Renal cortex interstitium (tissue), 11 donors: ENCODE results near the gene SCAPER. TPM values are rescaled to one million over a fixed set of nuclear protein-coding genes. Genes with fewer than 3 reads are reported as not detected.
A peak's percentile ranks its signal among the peaks of the same experiment; 100 is the strongest.

Experiments
- DNase-seq, 11 donors: peaks; one replicate each; pipeline ENCODE4 v3.0.0-alpha.2; 2013; ENCODE audit warnings: low read depth in 9 of 11, low spot score in 4 of 11; ENCODE audit errors: extremely low read depth in 1 of 11
- polyA plus RNA-seq, 3 donors: library from polyadenylated mRNA; unstranded; fragments of 120-200 nt; gene quantifications; one replicate each; pipeline ENCODE4 v1.2.1, GENCODE V29; 2013; ENCODE audit not compliant: insufficient read length in 3 of 3

The SCAPER gene
- polyA plus RNA-seq, 3 donors, result 23.1 to 27.5 (median 27.1) TPM

DNA sequence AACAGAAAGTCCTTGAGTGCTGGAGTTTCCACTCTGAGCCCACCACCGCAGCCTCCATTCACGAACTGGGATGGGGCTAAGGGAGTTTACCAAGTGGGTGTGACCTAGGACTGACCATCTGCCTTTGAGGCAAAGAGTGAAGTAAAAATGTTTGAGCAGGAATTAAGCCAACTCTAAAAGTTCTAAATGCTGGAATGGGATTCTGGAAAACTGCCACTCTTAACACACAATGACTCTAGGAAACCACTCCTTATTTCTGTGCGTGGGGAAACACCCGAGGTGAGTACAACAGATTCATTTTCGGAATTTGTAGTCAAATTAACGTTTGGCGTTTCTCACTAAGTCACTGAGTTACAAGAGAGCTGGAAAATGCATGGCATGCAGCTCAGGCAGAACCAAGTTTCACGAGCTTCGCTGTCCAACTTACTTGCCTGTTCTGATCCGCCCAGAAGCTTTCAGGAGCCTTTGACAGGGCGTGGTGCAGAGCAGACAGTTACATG, 537.0 kb downstream of the SCAPER start:
- no peak for DNase-seq

DNA sequence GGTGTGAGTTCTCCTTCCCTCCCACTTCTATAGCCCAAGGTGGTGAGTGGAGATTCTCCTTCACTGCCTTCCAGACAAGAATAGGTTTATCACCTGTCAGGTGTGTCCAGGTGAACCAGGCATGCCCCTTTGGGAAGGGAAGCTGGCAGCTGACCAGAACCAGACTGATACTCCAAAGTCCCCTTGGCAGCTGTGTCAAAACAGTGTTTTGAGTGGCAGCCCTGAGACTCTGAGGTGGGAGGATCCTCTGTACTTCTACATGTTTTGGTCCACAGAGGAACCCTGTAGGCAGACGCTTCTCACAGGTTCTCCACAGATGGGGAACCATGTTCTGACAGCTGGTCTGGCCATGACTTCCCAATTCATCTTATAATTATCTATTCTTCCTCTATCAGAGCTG, 538.4 kb downstream of the SCAPER start:
- no peak for DNase-seq

DNA sequence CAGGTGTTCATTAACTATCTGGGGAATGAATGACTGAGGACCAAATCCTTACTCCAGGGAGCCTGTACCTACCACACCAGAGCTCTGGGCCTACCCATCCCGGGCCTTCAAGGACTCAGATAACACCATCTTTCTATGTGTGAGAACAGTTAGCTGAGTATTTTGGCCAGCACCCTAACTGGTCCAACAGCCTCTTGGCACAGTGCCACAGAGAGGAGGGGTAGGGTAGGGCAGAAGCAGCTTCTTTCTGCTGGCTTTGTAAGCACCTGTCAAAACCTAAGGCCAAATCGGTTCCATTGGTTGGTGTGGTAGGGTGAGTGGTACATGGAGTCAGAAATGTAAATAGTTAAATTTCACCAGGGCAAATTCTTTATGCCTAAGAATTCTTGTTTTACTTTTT, 541.9 kb downstream of the SCAPER start:
- no peak for DNase-seq

DNA sequence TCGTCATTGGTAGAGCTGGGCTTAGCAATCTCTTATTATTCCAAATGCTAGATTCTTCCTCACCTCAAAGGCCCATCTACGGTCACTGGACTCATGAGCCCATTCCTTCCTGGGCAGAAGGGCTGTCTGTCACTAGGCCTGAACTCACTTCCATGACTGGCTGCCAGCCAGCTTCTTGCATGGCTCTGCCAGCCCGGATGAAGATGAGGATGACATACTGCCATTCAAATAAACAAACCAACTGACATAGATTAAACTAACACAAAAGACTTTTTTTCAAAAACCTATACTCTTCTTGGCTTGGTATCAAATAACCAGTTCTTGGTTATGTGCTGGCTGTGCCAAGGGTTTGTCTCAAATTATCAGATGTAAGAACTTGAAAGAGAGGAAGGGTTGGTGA, 544.7 kb downstream of the SCAPER start:
- DNase-seq, result no peak

DNA sequence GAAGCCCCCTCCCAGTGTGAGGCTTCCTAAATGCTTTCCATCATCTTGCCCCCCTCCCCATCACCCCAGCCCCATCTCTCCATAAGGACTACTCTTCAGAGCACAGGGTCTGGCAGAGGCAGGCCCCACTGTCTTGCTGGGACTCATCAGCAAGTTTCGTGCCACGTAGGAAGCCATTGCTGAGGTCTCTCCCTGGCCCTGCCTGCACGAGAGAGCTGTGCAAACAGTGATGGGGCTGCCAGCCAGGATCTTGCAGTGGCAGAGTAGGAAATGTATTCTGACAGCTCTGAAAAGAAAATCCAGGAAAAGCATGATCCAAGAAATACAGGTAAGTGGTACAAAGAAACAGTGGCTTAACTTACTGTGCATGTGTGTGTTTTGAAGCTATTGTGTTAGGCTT, 546.0 kb downstream of the SCAPER start:
- DNase-seq, result no peak

DNA sequence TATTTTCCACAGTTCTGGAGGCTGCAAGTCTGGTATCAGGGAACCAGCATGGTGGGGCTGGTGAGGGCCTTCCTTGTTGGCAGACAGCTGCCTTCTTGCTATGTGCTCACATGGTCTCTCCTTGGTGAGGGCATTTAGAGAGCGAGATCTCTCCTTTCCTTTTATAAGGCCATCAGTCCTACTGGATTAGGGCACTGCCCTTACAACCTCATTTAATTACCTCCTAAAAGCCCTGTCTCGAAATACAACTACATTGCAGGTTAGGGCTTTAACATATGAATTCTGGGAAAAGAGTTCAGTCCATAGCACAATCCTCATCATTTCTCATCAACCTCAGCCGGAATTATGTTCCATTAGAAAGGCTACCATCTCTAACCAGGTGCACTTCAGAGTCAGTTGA, 546.7 kb downstream of the SCAPER start:
- DNase-seq, result no peak

DNA sequence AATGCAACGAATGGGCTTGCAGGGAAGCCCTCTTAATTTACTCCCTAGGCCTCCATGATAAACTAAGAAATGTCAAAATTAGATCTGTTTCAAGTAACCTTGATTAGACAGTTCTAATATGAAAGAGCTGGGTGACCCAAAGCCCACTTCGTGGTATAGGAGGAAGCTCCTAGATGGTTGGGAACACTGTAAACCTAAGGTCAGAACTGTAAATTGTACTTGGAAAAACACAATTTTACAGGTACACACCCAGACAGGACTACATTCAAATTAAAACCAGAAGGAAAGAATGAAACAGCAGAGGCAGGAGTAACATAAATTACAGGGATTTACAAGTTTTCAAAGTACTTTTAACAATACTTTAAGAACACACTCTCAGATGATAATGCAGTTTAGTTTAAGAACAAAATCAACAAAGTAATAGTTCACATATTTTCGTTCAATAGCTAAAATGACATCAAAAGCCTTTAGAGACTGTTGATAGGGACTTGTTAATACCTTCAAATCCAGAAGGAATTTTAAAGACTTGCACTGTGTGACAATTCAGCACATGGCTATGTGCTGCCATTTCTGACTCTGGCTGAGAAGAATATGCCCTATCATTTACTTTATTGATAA, 550.2 kb downstream of the SCAPER start:
- DNase-seq, result no peak

DNA sequence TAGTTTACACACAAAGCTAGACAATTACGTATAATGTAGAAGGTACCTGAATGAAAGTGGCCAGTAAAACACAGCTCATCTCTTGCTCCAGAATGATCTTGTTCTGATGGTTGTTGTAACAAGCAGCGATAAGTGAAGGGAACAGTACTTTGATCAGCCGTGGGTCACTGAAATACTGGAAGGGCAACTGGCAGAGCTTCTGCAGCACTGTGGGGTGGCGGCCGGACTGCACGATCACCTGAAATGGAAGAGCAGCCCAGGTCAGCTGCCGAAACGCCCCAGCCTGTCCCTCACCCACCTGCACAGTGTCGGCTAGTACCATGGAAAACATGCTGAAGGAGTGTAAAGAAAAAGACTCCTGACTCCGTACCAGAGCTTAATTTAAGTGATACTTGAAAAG, 551.2 kb downstream of the SCAPER start:
- no peak for DNase-seq

DNA sequence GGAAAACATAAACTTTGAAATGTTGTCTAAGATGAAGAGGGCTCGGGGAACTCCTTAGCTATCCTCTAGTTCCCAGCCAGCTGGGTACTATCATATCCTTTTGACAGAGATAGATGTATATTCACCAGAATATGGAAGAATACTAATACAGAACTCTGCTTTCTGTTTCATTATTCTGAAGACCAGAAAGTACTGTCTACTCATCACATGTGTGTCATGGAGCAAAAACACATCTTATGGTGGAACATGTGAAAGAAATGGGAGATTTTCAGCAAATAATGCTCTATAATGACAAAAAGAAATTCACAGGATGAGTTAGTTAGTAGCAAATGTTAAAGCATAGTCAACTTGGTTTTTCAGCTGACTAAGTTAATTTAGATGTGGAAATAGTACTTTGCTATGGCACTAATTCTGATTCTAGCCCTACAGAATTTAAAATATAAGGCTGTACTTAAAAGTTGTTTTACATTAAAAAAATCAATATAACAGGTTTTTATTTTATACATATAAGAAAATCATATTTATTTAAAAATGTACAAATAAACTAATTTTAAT, 552.0 kb downstream of the SCAPER start:
- DNase-seq, result no peak

DNA sequence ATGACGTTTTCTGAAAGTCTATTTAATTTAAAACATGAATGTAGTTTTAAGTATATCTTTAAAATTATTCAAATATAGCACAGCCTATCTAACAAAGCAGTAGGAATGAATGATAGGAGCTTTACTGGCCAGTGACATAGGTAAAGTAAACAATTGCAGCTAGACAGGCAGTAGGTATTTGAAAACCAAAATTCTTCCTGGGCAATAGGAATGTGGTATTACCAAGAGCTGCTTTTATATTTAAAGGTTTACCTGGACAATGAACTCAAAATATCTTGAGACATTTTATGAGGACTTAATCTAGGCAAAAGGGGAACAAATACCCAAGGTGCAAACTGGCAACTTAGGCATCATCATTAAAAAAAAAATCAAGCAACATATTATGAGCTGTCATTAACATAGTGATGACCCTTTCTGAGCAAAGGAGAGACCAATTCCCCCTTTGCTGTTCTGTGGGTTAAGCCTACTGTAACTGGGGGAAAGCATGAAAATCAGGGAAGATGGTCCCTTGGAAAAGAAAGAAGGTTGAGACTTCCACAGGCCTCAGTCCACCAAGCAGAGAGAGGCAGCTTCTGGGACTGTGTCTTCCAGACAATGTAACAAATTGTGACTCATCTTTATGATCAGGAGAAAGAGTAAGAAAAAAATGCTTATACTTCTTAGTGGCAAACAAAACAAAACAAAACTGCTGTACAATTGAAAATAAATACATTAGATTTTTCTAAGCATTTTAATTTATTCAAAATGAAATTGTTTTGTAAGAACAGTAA, 555.7 kb downstream of the SCAPER start:
- DNase-seq, result no peak

DNA sequence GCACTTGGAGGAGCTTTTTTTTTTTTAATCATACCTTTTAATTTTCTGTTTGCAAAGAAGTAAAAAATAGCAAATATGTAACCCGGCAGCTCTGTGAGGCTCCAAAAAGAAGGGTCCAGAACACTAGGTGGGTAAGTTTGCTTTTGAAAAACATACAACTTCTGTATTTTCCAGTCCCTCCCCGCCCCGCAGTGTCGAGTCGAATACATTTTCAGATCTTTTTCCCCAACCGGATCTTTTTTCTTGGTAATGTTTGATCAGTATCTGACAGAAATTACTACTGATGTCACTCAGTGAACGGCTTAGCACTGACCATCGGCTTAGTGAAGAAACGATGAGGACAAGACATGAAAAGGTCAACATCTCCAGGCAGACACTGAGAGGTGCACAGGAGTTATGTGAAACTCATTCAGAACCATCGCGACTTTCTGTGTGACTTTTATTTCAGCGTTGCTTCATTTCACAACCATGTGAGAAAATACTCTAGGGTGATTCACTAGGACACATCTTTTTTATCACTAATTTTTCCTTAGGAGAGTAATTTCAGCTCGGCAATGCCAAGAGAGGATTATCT, 557.6 kb downstream of the SCAPER start:
- DNase-seq, result peak in 1 of 11 donors; percentile 13

DNA sequence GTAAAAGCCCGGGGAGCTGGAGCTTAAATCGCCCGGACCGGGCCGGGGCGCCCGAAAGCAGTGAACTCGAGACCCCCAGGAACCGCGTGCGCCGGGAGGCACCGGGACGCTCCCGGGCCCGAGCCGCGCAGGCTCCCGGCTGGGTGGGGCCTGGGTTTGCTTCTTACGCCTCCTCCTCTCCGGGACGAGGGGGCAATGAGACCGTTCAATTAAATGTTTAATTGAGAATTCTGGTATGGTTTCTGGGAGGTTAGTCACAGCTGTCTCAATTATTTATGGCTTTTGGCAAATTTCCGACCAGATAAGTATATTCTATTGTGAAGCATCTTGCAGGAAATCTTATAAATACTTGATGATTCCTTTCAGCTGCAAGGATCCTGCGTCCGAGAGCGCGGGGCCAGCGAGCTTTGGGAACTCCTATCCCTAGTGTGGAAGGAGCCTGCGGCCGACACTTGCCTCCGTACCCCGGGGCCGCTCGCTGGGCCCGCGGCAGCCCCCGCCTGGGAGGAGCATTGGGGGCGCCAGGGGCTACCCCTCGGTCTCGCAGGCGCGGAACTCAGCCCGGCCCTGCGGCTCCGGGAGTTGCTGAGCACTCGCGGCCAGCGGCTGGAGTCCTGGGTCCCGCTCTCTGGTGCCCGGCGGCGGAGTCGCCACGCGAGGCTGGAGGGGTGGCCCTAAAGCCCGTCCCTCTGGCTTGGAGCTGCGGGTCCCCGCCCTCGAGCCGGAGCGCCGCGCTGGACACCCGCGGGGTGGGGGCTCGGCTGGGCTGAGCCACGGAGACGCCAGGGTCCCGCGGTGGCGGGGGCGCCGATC, 558.3 kb downstream of the SCAPER start:
- peak in 1 of 11 donors; percentile 30 for DNase-seq

DNA sequence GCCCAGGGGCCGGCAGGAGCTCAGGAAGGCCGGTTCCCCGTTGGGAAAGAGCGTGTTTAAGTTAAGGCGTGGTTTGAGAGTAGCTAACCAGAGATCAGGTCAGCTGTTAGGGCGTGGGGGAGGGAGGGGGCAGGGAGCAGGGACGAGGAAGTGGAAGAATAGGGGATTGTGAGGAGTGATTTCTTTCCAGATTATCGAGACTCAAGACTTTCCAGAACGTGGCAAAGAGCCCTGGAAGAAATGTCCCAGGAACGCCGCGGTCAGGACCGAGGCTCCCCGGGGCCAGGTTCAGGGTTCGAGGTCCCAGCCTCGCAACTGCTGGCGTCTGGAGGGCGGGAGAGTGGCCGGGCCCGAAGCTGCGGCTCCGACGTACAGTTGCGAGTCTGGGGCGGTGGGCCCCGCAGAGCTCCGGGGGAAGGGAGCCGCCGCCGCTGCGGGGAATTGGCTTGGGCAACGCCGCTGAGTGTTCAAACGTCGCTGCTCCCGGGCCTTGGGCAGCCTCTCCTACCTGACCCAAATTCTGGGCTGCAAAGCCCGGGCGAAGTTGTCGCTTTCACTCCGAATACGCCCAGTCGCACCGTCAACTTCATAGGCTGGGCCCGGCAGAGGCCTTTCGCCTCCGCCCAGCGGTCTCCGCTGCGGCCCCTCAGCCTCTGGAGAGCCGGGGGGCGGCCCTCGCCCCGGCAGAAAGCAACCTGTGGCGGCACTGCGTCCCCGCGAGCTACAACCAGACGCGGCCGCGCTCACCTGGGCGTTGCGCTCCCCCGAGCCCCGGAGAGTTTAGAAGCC, 559.1 kb downstream of the SCAPER start:
- peak in 1 of 11 donors; percentile 15 for DNase-seq

DNA sequence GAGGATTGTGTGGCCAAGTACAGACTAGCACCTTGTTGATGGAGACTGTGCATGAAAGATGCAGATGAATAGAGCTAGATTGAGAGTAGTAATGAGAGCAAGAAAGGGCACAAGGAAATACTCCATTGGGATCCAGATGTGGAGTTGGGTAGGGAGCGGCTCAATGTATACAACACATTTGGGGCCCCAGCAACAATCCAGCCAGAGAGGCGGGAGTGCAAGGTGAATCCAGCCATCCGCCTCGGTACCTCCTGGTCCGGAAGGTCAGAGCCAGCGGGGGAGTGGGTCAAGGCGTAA, 559.6 kb downstream of the SCAPER start:
- no peak for DNase-seq

DNA sequence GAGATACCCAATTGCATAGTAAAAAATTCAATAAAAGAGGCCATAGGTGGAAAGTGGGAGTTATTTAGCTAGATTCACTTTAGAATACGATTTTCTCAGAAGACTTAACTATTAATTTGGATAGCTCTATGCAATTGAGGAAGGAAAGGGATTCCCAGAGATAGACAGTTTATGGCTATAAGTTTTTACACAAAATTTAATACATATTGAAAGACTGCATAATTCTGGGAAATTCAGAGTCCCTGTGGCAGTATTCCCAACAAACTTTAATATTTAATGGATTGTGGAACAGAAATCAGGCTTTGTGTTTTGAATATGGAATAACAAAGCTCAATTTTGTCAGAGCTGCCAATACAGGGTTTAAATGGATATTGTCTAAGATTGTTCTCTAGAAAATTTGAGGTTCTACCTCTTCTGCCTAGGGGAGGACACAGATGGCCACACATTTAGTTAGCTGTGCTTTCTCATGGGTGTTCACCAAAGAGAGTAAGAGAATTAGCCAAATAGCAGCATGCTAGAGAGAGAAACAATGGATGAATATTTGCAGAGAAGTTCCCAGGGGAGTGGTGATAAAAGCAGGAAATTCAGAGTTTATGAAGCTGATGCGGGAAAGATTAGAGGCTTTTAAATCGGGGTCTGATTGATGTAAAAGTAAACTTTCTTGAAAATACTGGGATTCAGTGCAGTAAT, 560.1 kb downstream of the SCAPER start:
- DNase-seq, result peak in 1 of 11 donors; percentile 18

DNA sequence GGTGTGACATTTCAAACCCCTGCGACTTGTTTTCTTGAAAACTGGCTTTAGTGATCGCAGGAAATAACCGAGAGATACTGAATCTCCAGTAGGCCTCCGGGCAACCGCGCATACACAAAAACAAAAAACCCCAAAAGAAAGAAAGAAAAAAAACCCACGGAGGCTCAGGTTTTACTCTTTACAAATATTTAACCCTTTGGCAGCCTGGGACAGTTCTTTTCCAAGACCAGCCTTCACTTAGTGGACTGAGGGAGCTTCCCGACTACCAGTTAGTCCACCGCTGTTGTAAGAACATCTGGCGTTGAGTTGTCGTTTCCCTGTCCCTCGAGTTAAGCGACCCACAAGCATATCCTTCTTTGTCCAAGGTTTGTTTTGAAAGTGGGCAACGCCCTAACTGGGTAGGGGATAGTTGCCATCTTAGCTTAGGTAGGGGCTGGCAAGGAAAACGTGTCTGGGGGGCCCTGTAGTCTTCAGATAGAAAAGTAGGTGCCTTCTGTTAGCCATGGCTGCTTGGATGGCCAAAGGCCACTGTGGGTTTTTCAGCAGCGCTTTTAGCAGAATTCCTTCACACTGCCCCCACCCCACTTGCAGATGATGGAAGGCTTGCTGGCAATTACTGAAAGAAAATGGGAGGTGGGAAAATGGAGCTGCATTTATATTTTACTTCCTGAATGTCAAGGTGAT, 561.7 kb downstream of the SCAPER start:
- peak in 1 of 11 donors; percentile 12 for DNase-seq

DNA sequence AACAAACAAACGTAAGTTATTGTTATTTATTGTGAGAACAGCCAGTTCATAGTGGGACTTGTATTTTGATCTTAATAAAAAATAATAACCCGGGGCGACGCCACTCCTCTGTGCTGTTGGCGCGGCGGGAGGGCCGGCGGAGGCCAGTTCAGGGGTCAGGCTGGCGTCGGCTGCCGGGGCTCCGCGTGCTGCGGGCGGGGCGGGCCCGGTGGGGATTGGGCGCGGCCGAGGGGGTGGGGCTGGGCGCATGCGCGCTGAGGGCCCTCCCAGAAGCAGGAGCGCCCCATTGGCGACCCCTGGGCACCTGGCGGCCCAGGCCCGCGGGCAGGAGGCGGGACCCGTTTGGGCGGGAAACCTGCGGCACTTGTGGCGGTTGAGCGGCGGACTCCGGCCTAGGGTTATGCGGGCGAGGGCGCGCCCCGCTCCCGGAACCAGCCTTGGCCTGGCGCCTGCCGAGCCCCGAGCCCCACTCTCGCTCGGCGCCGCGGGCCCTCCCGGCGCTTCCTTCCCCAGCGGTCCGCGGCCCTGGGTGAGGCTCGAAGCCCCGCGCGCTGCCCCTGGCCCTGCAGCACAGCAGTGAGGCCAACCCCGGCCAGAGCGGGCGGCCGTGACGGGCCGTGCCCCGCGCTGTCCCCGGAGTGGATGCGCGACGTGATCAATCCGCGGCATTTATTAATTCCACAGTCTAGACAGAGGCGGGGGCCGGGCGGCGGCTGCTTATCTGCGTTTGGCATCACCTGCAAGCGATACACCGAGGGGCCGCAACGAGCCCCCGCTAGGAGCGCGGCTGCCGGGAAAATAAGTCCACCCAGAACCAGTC, 562.5 kb downstream of the SCAPER start:
- no peak for DNase-seq
